GM10266 (cell line): ENCODE data around the gene IWS1.

ENCODE experiments used
- DNase-seq: peaks from one replicate; pipeline ENCODE4 v3.0.0; 2012; ENCODE audit errors: extremely low spot score
- CTCF ChIP-seq: IDR thresholded peaks from 2 replicates; pipeline ENCODE4 v1.5.1; 2012; ENCODE audit warnings: mild to moderate bottlenecking, low read depth; ENCODE audit not compliant: control insufficient read depth, insufficient read depth; ENCODE audit errors: missing control alignments

IWS1 gene

GRCh38 chr2:127560201-127560930 is 34.1 kb upstream of the IWS1 start:
- DNase-seq: no peak
- no peak for TF ChIP-seq CTCF

- TF ChIP-seq CTCF: no peak
- no peak for DNase-seq
These were observed 33.2 kb upstream of the IWS1 start for GRCh38 chr2:127559454-127559853.

GRCh38 chr2:127558911-127559310 is 32.6 kb upstream of the IWS1 start:
- DNase-seq: no peak
- no peak for TF ChIP-seq CTCF

GRCh38 chr2:127552846-127553245 is 26.6 kb upstream of the IWS1 start:
- no peak for TF ChIP-seq CTCF
- no peak for DNase-seq

- no peak for DNase-seq
- TF ChIP-seq CTCF: no peak
These were observed 26.0 kb upstream of the IWS1 start for GRCh38 chr2:127552336-127552735.

- no peak for DNase-seq
- no peak for TF ChIP-seq CTCF
These were observed 25.1 kb upstream of the IWS1 start for GRCh38 chr2:127551221-127551930.

GRCh38 chr2:127546797-127547196 is 20.5 kb upstream of the IWS1 start:
- no peak for TF ChIP-seq CTCF
- DNase-seq: no peak
